Measurements from ENCODE around the gene ATP5IF1. TPM values are rescaled to one million over a fixed set of nuclear protein-coding genes. Genes with fewer than 3 reads are reported as not detected.

ATP5IF1 gene
- total RNA-seq, 6 donors from 2014 or later, result 86.1 to 320 (median 186) TPM

GRCh38 chr1:28232558-28233263, 3.2 kb upstream of the ATP5IF1 start, which contains the start of gene DNAJC8:
Gene DNAJC8, minus strand, starts transcription at chr1:28233029. Its CDS starts 31 bp downstream, at chr1:28232998.
- 1% methylated on average over 24 to 32 of the region's 40 CpGs for WGBS, 2 donors
- H3K9me3 ChIP-seq, result no peaks in the 10 kb centered on the region

GRCh38 chr1:28233264-28233606, 2.7 kb upstream of the ATP5IF1 start:
- H3K4me1 ChIP-seq, result peaks cover 34 to 45% (median 37%) of the 10 kb centered on the region in 4 donors
- no peaks in the 10 kb centered on the region for H3K9me3 ChIP-seq
- H3K27ac ChIP-seq, result peak overlapping the region; percentile 80 to 90 (median 88)
- peaks cover 4 to 23% (median 17%) of the 10 kb centered on the region in 4 donors for H3K36me3 ChIP-seq
- peak in 1 of 2 donors; percentile 55 for DNase-seq
- no peaks in the 10 kb centered on the region for H3K27me3 ChIP-seq
- 60 to 62% methylated on average over 14 of the region's 14 CpGs for WGBS, 2 donors
- no peak for TF ChIP-seq POLR2A (IDR thresholded peaks at IDR 0.05)
- TF ChIP-seq EP300 (IDR thresholded peaks at IDR 0.05), result no peak
- no peak for TF ChIP-seq CTCF (IDR thresholded peaks at IDR 0.05)
- no peak for TF ChIP-seq POLR2AphosphoS5 (IDR thresholded peaks at IDR 0.05)
- ATAC-seq (ENCODE audit: low FRiP score in 2 of 2), result no peak
- H3K4me3 ChIP-seq, result peak overlapping the region in 3 of 4 donors; percentile 76 to 88 (median 86)

More at GRCh38 chr1:28232558-28233263, 3.2 kb upstream of the ATP5IF1 start, which contains the start of gene DNAJC8:
- no peak for TF ChIP-seq EP300 (IDR thresholded peaks at IDR 0.05)
- no peak for TF ChIP-seq CTCF (IDR thresholded peaks at IDR 0.05)
- TF ChIP-seq POLR2AphosphoS5 (IDR thresholded peaks at IDR 0.05), result peak; percentile 91 to 96
- peak in 3 of 4 donors; percentile 74 to 87 (median 80) for TF ChIP-seq POLR2A (IDR thresholded peaks at IDR 0.05)
- Histone ChIP-seq H3K36me3 (peaks cover 7 to 29% (median 20%) of the 10 kb centered on the region in 4 donors), H3K27me3 (no peaks in the 10 kb centered on the region), H3K4me1 (peaks cover 34 to 45% (median 37%) of the 10 kb centered on the region in 4 donors), H3K4me3 (peak within 1 kb of the TSS; percentile 76 to 88 (median 86)), H3K27ac (peak within 1 kb of the TSS; percentile 80 to 90 (median 88))
- DNase-seq (peak; percentile 94 to 97), ATAC-seq (ENCODE audit: low FRiP score in 2 of 2) (peak; percentile 78 to 85)

GRCh38 chr1:28236656-28237322, 865 bp downstream of the ATP5IF1 start:
- H3K9me3 ChIP-seq, result no peaks in the 10 kb centered on the region
- no peak for DNase-seq
- H3K27ac ChIP-seq, result peak overlapping the region; percentile 79 to 95 (median 93)
- H3K36me3 ChIP-seq, result peaks cover 0 to 9% (median 0%) of the 10 kb centered on the region in 4 donors
- H3K4me3 ChIP-seq, result peak overlapping the region; percentile 79 to 97 (median 92)
- no peak for ATAC-seq (ENCODE audit: low FRiP score in 2 of 2)
- 11 to 13% methylated on average over 18 to 20 of the region's 20 CpGs for WGBS, 2 donors
- H3K27me3 ChIP-seq, result no peaks in the 10 kb centered on the region
- H3K4me1 ChIP-seq, result peaks cover 22 to 33% (median 26%) of the 10 kb centered on the region in 4 donors
- TF ChIP-seq POLR2A (IDR thresholded peaks at IDR 0.05), result no peak
- no peak for TF ChIP-seq POLR2AphosphoS5 (IDR thresholded peaks at IDR 0.05)

GRCh38 chr1:28239004-28239403, 3.1 kb downstream of the ATP5IF1 start:
- H3K4me3 ChIP-seq, result no peak overlapping the region
- peaks cover 0 to 9% (median 0%) of the 10 kb centered on the region in 4 donors for H3K36me3 ChIP-seq
- H3K27me3 ChIP-seq, result no peaks in the 10 kb centered on the region
- ATAC-seq (ENCODE audit: low FRiP score in 2 of 2) (no peak), DNase-seq (no peak)
- H3K9me3 ChIP-seq, result no peaks in the 10 kb centered on the region
- TF ChIP-seq EP300 (IDR thresholded peaks at IDR 0.05) (no peak), POLR2A (IDR thresholded peaks at IDR 0.05) (no peak), POLR2AphosphoS5 (IDR thresholded peaks at IDR 0.05) (no peak), CTCF (IDR thresholded peaks at IDR 0.05) (no peak)
- no peak overlapping the region for H3K27ac ChIP-seq
- H3K4me1 ChIP-seq, result peaks cover 14 to 29% (median 18%) of the 10 kb centered on the region in 4 donors
- WGBS, 2 donors, result 73 to 78% methylated on average over 2 of the region's 2 CpGs

GRCh38 chr1:28240024-28240423, 4.1 kb downstream of the ATP5IF1 start:
- WGBS, 2 donors, result 88 to 91% methylated on average over 4 of the region's 4 CpGs
- peaks cover 14 to 31% (median 23%) of the 10 kb centered on the region in 4 donors for H3K4me1 ChIP-seq

More at GRCh38 chr1:28240024-28240423, 4.1 kb downstream of the ATP5IF1 start:
- ATAC-seq (ENCODE audit: low FRiP score in 2 of 2) (no peak), DNase-seq (no peak)
- H3K4me3 ChIP-seq, result no peak overlapping the region
- H3K9me3 ChIP-seq, result no peaks in the 10 kb centered on the region
- no peak overlapping the region for H3K27ac ChIP-seq
- H3K36me3 ChIP-seq, result peaks cover 0 to 9% (median 0%) of the 10 kb centered on the region in 4 donors
- TF ChIP-seq EP300 (IDR thresholded peaks at IDR 0.05), result no peak
- TF ChIP-seq POLR2AphosphoS5 (IDR thresholded peaks at IDR 0.05), result no peak
- TF ChIP-seq CTCF (IDR thresholded peaks at IDR 0.05), result no peak
- TF ChIP-seq POLR2A (IDR thresholded peaks at IDR 0.05), result no peak
- no peaks in the 10 kb centered on the region for H3K27me3 ChIP-seq

Measured in upper lobe of left lung (tissue), 6 donors.